Right lobe of liver (tissue), 4 donors: ENCODE data around the gene CAPZB.

Experiments used
- CTCF ChIP-seq, 4 donors: fragments of 200-600 bp in 3 of 4; fragments of 450-650 bp in 1 of 4; IDR thresholded peaks; one replicate each; pipeline versions ENCODE4 v1.5.1 to v1.8.0; 2016 to 2022; ENCODE audit warnings: antibody characterized with exemption in 4 of 4, mild to moderate bottlenecking in 2 of 4
- POLR2A ChIP-seq: fragments of 450-650 bp; IDR thresholded peaks from one replicate; pipeline ENCODE4 v1.6.1; 2017; ENCODE audit warnings: antibody characterized with exemption, mild to moderate bottlenecking
- donor health status: DM: no; HTN: no; CAD: no.
- donor health status: DM: no; HTN: no; CAD: no.
- donor health status: DM: no; HTN: yes; CAD: no.

- TF ChIP-seq CTCF (IDR thresholded peaks at IDR 0.05): no peak
- TF ChIP-seq POLR2A: no peak
Measured at GRCh38 chr1:19365721-19366120, 119.6 kb downstream of the CAPZB start.
